Ovary (tissue), 3 donors: ENCODE measurements around the gene INPP5A.

Source experiments
- CTCF ChIP-seq, 3 donors: fragments of 450-650 bp in 2 of 3; fragments of 200-600 bp in 1 of 3; IDR thresholded peaks; one replicate each; pipeline versions ENCODE4 v1.5.1 to v1.8.0; 2016 to 2022; ENCODE audit warnings: antibody characterized with exemption in 3 of 3, mild to moderate bottlenecking in 1 of 3
- EP300 ChIP-seq: sonication (generic); formaldehyde crosslinking; IDR thresholded peaks from one replicate; pipeline ENCODE4 v1.6.1; 2017; ENCODE audit warnings: antibody characterized with exemption
- POLR2A ChIP-seq: fragments of 450-650 bp; IDR thresholded peaks from one replicate; pipeline ENCODE4 v1.6.1; 2017; ENCODE audit warnings: antibody characterized with exemption, mild to moderate bottlenecking, moderate library complexity
- donor health status: DM: no; HTN: no; CAD: no.

- no peak for TF ChIP-seq CTCF (IDR thresholded peaks at IDR 0.05)
- TF ChIP-seq POLR2A, result no peak
- TF ChIP-seq EP300, result no peak
These were observed 198.4 kb downstream of the INPP5A start for GRCh38 chr10:132735923-132736391.
